ENCODE data around the gene DLGAP1.

DNA sequence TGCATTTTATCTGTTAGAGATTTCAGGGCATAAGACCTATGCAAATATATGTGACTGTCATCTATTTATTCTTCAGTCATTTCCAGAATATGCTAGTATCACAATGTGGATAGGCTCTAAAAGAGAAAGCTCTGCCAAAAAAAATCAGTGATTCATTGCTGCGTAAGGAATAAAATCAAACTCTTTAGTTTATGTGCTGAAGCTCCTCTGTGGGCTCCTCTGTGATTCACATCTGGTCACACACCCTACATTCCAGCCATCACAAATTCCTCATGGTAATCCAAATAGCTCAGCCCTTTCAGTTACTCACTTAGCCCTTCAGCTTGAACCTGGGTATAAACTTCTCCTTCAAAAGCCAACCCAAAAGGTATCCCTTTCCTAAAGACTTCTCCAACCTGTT is 21.4 kb downstream of the DLGAP1 start:
- TF ChIP-seq POLR2A (IDR thresholded peaks at IDR 0.05) (no peak), EP300 (IDR thresholded peaks at IDR 0.05) (no peak), POLR2AphosphoS5 (IDR thresholded peaks at IDR 0.05) (no peak)
- TF ChIP-seq, protein P1, sequence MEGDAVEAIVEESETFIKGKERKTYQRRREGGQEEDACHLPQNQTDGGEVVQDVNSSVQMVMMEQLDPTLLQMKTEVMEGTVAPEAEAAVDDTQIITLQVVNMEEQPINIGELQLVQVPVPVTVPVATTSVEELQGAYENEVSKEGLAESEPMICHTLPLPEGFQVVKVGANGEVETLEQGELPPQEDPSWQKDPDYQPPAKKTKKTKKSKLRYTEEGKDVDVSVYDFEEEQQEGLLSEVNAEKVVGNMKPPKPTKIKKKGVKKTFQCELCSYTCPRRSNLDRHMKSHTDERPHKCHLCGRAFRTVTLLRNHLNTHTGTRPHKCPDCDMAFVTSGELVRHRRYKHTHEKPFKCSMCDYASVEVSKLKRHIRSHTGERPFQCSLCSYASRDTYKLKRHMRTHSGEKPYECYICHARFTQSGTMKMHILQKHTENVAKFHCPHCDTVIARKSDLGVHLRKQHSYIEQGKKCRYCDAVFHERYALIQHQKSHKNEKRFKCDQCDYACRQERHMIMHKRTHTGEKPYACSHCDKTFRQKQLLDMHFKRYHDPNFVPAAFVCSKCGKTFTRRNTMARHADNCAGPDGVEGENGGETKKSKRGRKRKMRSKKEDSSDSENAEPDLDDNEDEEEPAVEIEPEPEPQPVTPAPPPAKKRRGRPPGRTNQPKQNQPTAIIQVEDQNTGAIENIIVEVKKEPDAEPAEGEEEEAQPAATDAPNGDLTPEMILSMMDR (IDR thresholded peaks at IDR 0.05): no peak
